Measurements from ENCODE around the gene MPDZ.

Gene MPDZ

DNA sequence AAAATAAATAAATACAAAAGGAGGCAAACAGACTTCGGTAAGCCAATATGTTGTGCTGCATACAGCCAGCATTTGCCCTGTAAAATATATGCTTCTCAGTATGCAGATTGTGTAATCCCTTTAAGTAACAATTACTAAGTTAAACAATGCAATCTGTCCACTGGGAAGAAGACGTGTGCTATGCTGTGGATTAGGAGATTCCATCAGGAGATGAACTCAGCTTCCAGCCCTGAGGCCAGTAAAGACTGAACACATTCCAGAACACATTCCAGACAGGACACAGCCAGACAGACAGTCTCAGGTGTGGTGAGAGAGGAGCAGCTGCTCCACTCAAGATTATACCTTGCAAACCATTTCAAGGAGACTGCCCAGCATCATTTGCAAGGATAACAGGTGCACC lies 97.8 kb downstream of the MPDZ start:
- DNase-seq (ENCODE audit: low spot score): no peak

DNA sequence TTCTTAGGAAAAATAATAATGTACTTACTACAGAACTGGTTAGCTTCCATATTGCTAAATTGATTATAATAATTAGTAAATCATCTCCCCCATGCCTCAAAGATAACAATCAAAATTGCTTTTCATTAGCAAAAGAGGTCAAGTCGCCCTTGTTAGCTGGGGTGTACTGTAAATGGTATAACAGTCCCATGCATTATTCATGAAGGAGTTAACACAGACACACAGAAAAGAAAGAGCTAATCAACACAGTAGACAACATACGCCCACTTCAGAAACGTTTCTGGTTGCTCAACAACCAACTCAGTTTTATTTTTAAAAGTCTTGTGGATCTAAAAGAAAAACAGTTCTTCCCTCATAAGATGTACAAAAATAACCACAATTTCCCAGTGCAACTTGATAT lies 100.2 kb downstream of the MPDZ start:
- DNase-seq (ENCODE audit: low spot score): no peak

DNA sequence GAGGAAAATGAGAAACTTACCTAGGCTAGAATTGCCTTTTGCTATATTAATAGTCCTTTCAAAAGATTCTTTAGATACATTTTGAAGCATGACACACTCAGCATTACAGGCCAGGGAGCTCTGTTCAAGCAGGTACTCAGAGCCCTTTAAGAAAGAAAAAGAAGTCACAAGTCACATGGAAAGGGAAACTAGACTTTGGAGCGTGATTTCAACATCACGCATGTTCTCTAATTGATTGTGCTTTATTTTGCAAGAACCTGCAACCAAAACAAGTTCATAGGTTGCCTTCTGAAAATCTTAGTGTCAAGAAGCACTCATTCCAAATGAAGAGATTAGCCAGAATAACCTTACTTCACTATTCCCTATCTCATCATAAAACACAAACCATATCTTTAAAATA lies 103.8 kb downstream of the MPDZ start:
- DNase-seq (ENCODE audit: low spot score): no peak

DNA sequence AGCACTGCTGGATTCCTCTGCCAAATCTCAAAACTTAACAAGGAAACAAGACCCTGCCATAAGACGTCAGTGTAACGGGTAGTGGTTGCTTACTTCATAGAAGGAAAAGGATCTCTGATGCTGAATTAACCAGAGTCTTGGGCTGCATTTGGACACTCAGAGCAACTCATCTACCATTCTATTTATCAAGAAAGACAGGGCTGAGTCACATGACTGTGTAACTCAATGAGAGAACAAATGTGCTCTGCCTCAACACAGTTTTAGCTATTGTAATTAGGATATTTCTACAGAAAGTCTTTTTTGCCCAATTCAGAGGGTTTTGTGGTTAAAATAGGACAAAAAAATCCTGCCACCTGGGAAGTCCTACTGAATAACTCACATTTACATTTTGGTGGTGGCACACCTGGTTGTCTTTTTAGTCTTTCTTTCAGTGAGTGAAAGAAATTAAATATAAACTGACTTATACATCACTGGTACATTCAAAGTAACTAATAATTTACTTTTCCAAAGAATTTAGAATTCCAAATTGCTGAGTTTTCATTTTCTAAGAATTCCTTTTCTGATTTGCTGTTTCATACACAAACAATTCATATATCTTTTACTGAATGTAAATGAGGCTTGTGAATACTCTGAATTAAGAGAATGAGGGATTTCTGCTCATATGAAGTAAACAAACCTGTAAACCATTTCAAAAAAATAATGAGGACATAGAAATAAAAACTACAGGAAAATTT lies 104.4 kb downstream of the MPDZ start:
- DNase-seq (ENCODE audit: low spot score): no peak

DNA sequence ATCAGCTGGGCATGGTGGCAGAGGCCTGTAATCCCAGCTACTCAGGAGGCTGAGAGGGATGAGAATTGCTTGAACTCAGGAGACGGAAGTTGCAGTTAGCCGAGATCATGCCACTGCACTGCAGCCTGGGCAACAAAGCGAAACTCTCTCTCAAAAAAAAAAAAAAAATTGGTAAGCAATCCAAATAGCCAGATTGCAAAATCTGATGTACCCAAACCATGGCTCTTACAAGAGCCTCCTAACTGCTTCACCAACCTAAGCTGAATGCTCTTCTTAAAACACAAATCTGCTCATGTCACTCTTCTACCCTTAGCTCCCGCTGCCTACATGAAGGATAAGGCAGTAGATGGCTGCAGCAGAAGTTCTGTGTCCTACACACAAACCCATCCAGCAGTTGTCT lies 105.9 kb downstream of the MPDZ start:
- no peak for DNase-seq (ENCODE audit: low spot score)

DNA sequence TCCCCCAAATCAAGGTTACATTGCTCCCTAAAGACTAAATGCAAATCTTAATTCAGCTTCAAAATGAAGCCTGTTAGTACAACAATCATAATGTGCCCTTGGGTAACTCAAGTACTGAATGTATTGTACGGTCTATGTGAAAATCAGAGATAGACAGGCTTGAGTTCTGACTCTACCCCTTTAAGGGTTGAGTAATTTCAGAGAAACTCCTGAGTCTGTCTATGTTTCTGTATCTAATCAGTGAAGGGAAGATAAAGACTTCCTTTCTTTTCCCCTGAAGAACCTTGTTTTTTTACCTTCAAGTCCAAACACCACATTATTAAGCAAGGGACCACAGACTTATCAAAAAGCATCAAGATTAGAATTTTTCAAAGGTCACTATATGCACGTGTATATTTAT lies 108.2 kb downstream of the MPDZ start:
- no peak for DNase-seq (ENCODE audit: low spot score)

DNA sequence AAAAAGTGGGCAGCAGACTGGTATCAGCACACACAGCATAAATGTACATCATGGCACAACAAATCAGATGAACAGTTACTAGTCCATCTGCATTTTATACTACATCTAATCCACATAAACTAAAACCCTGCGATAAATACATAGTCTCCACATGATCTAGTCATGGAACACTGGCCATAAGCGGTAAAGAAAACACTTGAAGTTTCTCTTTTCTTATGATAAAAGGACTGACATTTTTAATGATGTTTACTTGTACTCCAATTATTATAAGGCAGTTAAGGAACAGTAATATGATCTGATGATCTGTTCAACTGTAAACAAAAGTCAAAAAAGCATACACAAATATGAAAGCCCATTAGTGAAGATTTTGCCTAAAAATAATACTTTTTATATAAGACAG lies 112.5 kb downstream of the MPDZ start:
- DNase-seq (ENCODE audit: low spot score): no peak

DNA sequence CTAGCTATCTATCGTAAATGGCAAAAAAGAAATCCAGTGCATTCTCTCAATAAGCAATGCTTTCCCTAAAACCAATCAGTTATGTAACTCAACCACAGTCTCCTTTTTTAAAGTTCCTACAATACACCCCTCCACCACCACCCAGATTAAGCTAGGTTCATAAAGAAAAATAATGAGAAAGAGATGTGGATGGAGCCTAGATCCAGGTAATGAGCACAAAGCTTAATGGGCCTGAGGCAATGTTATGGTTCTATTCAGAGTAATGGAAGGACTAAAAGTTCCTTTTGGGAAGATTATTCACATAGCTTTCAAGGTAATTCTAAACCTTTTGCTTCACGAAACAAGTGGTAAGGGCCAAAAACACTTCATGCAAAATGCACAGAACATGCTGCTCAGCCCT lies 113.5 kb downstream of the MPDZ start:
- DNase-seq (ENCODE audit: low spot score): no peak

DNA sequence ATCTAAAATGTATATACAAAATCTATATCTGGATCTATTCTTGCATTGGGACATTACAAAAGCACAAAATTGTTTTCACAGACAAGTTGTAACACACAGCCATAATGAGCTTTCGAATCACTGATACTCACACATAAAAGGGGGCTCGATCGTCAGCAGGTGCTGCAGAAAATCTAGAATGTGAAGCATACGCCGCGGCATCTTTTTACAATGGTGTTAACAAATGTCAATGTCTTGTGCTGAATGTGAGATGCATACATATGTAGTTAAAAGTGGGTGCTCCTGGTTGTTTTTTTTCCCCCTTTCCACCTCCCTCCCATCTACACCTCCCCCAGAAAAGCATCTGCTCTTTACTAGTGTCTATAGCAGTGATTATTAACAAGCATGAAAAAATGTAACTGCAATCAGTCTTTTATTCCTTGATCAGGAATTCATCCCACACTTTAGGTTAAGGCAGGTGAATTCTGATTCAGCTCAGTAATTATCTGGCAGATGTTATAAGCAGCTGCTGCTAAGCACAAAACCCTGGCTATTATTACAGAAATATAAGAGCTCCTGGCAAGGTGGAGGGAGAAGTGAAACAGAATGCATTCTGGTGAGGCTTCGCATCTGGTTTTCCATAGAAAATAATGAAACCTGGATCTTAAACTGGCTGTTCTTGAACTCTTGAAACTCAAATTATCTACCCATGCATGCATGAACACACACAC lies 114.1 kb downstream of the MPDZ start:
- no peak for DNase-seq (ENCODE audit: low spot score)

DNA sequence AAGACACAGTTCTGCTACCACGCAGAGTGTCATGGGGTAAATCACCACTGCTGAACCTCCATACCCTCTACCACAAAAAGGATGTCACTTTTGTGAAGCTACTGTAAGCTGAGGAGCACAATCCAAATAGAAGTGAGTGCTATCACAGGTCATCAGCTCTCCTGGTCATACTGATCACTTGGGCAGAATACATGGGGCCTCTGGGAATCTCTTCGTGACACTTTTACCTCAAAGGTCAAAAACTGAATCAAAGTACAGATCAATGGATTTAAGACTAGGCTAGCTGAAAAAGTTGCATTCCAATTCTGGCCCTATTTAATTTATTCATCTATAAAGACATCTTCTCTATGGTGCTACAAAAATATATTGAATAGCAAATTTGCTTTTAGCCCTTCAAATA lies 115.5 kb downstream of the MPDZ start:
- DNase-seq (ENCODE audit: low spot score): no peak

DNA sequence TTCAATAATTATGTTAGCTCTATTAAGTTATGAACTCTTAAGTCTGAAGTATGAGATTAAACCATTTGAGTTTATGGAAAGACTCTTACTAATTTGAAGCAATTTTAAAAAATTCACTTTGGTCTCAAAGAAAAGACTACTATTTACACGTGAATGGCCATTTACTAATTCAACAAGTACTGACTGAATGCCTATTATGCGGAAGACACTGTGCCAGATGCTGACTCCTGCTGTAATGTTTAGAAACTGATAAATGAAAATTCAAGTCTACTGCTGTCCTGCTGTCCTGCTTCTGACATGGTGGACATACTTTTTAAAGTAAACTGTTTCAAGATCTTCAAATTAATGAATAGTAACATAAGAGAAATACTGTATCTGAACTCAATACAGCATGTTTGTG lies 116.2 kb downstream of the MPDZ start:
- no peak for DNase-seq (ENCODE audit: low spot score)

DNA sequence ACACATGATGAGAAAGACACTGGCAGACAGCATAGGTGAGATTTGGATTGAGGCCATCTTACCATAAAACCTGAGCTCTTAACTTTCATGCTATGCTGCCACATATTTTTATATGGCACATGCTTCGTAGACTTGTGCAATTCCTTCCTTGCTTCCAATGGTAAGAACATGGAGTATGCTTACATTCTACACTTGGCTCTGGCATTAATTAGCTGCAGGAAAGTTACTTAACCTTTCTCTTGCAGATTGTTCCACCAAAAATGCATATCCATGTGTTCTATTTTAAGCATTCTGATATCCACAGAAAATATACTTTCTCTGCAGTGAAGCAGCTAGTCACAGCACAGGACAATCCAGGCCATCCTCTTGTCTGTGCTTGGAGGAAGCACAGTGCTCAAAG lies 119.4 kb downstream of the MPDZ start:
- DNase-seq (ENCODE audit: low spot score): no peak

DNA sequence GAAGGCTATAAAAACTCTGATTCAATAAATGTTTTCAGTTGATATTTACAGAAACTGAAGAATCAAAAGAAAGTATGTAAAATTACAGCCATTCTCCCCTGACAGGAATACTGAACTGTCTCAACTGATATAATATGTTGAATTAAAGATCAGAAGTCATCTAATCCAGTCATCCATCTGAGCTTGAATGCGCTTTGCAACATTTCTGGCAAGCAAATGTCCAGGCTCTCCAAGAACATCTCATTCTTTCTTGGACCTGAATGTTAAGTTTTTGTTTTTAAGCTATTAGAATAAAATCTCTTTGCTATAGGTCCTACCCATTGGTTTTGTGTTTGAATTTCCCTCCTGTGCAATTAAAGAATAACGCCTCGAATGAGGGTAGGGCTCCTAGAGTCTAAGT lies 120.5 kb downstream of the MPDZ start:
- no peak for DNase-seq (ENCODE audit: low spot score)

DNA sequence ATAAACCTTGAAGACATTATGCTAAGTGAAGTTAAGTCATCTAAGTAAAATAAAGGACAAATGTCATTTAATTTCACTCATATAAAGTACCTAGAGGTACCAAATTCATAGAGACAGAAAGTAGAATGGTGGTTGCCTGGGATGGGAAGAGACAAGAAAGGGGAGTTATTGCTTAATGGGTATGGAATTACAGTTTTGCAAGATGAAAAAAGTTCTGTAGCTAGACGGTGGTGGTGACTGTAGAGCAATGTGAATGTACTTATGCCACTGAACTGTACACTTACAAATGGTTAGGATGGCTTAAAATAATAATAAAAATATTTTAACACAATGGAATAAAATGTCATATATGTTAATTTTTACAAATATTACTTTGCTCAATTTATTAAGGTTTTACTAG lies 128.0 kb downstream of the MPDZ start:
- DNase-seq (ENCODE audit: low spot score): no peak

DNA sequence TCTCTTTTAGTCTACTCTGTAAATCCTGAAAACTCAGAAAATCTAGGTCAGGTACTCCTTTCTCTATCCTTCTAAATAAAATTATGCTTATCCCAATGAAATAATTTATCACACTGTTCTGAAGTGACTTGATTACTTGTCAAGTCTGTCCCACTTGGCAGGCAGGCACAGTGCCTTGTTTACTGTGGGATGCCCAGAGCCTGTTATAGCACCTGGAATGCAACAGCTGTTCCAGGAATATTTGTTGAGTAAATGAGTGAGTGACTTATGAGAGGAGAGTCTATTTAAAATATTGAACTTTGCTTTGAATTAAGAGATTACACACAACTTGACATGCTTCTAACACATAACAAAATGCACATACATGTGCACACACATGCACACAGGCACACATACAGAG lies 130.0 kb downstream of the MPDZ start:
- no peak for DNase-seq (ENCODE audit: low spot score)

DNA sequence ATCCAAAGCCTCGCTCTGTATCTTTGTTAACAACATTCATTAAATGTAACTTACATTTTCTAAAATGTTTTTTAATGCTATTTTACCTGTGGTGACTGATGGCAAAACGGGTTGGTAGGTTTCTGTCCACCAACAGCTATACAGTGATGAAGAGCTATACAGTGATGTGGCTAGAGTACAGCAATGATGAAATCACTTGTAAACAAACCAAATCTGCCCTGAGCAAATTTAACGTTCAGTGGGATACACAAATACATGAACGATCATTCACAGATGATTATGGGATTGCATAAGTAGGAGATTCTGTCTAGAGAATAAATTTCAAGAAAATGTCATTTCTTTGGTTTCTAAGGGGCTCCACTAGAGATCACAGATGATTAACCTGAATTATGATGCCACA lies 132.7 kb downstream of the MPDZ start:
- DNase-seq (ENCODE audit: low spot score): no peak

DNA sequence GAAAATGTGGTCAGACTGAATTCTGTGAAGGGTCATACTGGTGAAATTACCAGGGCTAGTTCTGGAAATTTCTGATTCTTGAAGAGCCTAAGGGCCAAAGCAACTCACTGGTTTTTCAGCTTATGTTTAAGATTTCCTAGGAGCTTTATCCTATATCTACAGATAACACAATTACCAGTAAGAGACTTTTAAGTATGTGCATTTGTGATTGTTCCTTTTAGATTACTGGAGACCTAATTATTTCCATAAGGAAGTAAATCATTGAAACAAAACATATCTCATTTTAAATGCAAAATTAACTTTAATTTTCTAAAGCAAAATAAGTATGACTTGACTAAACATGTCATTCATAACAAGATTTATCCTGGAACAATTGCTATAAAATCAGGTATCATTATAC lies 134.2 kb downstream of the MPDZ start:
- DNase-seq (ENCODE audit: low spot score): no peak

DNA sequence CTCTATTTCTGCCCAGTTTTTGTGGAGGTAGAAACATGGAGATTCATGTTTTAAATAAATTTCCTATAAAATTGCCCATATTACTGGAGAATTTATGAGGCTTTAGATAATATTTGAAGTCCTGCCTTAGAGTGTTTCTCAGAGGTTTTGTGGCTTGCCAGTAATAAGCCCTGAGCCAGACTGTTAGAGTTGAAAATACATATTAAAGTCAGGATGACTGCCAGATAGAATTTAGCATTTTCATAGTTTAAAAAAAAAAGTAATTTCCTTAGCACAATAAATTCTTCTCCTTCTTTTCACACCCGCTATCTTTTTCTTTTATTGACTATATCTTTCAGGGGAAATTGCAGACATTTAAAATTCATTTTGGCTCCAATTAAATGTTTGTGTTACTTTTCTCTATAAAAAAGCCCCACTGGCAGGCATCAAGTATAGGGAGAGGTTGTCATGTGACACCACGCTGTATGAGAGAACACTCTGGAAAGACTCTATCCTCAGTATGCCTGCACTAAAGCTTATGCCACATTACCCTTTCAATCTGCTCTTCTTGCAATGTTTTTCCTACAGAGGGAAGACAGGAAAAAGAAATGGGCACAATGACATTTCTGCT lies 135.2 kb downstream of the MPDZ start:
- no peak for DNase-seq (ENCODE audit: low spot score)

DNA sequence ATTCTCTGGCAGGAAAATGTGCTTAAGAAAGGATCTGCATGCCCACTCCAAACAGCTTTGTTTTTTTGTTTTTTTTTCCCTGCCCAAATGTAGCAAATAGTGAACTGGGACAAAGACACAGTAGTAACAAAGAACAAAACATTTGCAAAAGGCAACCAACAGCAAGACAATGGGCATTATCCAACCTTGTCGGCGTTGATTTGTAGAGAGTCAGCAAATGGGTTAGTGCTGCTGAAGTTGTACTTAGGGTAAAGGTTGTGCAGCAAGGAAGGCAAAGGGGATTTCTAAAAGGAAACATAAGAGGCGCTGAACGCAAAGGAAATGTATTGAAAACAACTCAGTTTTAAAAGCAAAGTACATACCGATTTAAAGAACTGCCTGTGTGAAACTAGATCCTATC lies 136.2 kb downstream of the MPDZ start:
- DNase-seq (ENCODE audit: low spot score): no peak

DNA sequence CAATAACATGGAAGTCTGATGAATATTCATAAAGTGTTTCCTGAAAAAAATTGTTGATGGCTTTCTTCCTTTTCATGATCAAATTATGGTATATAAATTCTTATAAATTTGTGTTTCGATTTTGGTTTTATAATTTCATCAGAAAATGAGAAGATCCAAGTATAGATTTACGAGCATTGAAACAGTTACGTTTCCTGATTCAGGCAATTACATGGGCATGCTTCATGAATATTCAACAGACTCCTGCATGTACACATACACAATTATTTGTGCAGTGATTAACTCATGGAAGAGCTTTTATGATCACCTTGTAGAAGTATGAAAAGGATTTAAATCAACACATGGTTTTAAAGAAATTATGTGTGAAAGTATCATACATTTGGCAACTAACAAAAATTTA lies 136.7 kb downstream of the MPDZ start:
- no peak for DNase-seq (ENCODE audit: low spot score)

DNA sequence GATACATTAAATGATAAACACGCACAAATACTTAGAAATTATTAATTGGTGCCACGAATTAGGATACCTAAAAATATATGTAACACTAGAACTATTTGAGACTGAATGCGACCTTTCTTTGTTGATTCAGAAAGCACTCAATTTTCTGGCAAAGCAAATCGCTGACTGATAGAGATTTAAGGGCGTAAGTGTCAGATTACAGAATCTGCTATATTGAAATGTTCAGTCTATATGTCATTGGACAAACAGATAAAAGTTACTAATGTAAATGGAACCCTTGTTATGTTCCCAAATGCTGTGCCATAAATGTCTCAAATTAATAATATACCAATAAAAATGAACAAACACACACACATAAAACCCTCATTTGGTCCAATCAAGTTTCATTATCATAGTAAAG lies 137.9 kb downstream of the MPDZ start:
- DNase-seq (ENCODE audit: low spot score): no peak

DNA sequence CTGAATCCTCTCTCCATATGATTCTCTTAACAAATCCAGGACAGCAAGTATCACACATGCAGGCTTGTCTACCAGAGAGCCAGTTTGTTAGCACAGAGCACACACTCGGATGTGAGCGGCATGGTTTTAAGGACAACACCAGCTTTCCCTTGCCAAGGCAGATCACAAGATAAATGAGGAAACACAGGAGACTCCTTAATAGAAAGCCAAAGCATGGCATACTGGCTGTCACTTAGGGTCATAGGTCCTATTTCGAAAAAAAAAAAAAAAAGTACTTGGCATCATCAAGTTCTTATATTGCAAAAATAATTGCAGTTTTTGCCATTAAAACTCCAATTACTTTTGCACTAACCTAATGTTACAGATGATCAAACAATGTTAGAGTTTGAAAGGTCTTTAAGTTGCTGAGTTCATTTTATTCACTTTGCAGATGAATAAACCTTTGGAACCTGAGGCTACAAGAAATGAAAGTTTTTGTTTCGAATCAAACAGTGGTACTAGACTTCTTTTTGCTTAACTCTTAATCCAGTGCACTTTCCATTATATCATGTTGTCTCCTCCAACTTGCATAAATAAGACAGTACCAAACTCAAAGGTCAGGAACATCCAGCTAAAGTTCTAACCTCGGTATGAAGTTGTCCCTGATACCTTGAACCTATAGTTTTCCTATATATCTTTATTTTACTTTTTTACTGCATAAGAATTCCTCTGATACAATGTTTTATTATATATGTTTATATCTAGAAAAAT lies 138.5 kb downstream of the MPDZ start:
- peak; percentile 11 for DNase-seq (ENCODE audit: low spot score)

DNA sequence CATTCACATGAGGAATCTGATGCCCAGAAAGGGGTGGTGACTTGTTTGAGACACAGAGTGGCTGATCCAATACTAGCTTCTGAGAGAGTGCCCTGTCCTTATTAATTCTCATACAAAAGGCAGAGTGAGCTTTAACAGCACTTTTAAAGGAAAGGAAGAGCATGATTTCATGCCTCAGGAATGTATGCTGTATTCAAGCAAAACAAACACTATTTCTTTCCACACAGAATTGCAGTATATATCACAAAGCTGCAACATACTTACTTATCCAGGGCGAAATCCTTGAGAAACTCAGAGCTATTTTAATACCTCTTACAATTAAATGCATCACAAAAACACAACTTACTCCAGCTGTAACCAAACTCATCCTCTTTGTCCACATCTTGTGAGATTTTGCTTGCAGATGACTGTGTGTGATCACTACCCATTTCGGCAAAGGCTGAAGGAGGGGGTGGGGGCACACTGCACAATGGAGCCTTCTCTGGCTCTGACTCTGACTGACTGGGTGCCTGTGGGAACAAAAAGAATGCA lies 139.8 kb downstream of the MPDZ start:
- DNase-seq (ENCODE audit: low spot score): peak; percentile 70
